HT-29 (cell line): ENCODE measurements around the gene PARK7. TPM values are rescaled to one million over a fixed set of nuclear protein-coding genes. Genes with fewer than 3 reads are reported as not detected.

ENCODE experiments used
- DNase-seq: peaks from one replicate; pipeline ENCODE4 v3.0.0-alpha.2; 2015; ENCODE audit warnings: low spot score
- small RNA-seq: library from RNA; depleted of rRNA; stranded (forward); fragments of <200 nt; gene quantifications from one replicate; pipeline ENCODE3, GENCODE V24; 2014
- total RNA-seq: library from RNA; depleted of rRNA; stranded (reverse); fragments of >200 nt; shearing (Covaris generic); gene quantifications from 2 replicates; pipeline ENCODE4 v1.2.3, GENCODE V29; 2014; rRNA removed

Gene PARK7
- total RNA-seq, 1 experiment from 2014 or later, result 189 TPM

GRCh38 chr1:8023995-8024313 lies 62.4 kb downstream of the PARK7 start:
- DNase-seq, result peak; percentile 49

- DNase-seq, result no peak
Observed at GRCh38 chr1:8024329-8024728, 62.8 kb downstream of the PARK7 start.

DNA sequence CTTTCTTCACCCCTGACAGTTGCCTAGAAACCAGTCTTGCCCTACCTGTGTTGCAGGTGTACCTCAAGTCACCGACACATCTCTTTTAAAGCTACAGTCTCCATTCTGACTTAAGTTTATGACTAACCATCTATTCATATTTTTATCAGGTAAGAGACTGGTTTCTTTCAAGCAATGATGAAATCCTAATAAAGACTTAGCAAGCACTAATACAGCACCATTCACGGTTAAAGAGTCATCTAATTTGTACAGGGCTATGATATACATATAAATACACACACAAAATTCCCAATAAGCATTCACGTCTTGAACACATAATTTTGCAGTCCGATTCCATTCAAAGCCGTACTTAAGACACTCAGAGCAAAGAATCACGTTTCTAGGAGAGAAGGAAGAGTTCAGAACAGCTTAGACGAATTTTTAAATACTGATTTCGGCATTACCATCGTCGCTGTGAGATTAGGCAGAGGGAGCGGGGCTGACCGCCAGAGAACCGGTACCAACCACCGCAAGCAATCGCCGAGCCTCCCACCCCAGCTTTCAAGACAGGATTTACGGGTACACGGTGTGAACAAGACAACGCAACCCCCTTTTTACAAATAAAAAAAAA lies 63.7 kb downstream of the PARK7 start:
- peak; percentile 70 for DNase-seq

DNA sequence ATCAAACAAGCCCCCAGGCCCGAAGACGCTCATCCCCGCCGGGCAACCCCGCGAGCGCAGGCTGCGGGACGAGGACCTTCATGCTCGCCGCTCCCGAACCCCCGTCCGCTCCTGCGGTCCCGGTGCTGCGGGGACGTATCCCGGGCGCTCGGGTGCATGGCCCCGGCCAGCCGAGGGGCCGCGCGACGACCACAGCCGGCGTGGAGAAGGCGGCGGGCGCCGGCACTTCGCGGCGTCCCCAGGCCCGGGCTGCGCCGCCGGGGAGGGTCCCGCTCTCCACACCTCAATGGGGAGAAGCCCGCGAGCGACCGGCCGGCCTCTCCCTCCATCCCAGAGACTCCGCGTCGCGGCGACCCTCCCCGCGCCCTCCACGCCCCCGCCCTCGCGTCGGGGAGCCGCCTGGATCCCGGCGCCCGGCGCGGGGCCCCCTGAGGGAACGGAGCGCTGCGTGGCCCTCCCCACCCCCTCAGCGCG lies 64.2 kb downstream of the PARK7 start:
- no peak for DNase-seq

- DNase-seq, result peak; percentile 91
Observed at GRCh38 chr1:8026153-8026975, 64.9 kb downstream of the PARK7 start, which contains the start of gene ERRFI1. ERRFI1 (minus strand) TSS chr1:8026309; CDS start chr1:8015619, 10,690 bp downstream.

GRCh38 chr1:8026976-8027747 lies 65.7 kb downstream of the PARK7 start:
- peak; percentile 71 for DNase-seq

- peak; percentile 86 for DNase-seq
Observed at GRCh38 chr1:8027748-8028570, 66.4 kb downstream of the PARK7 start.

DNA sequence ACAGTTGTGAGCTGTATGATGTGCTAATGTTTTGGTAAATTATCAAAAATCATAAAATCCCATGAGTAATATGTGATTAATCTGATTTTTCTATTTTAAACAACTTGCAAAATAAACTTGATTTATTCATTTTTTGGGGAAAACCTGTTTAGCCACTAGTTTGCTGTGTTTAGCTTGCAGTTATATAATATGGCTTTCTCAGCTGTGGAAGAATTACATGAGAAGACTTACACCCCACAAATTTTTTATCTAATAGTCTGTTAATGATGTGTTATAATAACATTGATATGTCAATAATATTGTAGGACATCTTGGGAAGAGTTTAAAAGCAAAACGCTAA lies 67.0 kb downstream of the PARK7 start:
- no peak for DNase-seq

GRCh38 chr1:8031176-8031785 lies 69.8 kb downstream of the PARK7 start:
- peak; percentile 83 for DNase-seq

DNA sequence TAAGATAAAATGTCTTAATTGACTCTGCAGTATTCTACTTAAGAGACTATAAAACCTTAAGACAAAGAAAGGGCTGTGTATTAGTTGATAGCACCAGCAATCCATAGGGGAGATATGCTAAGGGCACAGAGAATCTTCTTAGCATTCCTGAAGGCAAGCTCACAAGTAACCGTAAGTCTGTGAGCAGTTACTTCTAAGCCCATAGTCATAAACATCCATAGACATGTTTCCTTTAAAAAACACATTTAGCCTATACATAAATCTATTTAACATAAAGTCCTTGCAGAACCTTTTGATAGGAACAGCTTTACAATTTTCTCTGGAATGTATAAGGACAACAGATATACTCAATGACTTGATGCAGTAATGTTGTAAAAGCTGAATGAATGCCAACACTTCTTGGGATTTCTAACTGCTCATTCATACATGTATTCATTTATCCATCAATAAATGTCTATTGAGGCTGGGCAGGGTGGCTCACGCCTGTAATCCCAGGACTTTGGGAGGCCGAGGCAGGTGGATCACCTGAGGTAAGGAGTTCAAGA lies 70.9 kb downstream of the PARK7 start:
- DNase-seq, result peak; percentile 26

GRCh38 chr1:8033322-8033721 lies 71.8 kb downstream of the PARK7 start:
- no peak for DNase-seq

Small RNAs within 50 kb of the gene (small RNA-seq; reads per million reads assigned to genes)
- not detected for gene RF00019

Other genes with a start within 250 kb of the PARK7 start
- 49.2 and 50.7 TPM in 2 replicates for gene VAMP3, start 190.4 kb upstream of the PARK7 start, total RNA-seq
- 3.2 and 3.9 TPM in 2 replicates for gene PER3, start 177.4 kb upstream of the PARK7 start, total RNA-seq
- gene UTS2, start 108.6 kb upstream of the PARK7 start, total RNA-seq, result not detected in 2 replicates
- gene TNFRSF9, start 20.9 kb upstream of the PARK7 start, total RNA-seq, result not detected in 2 replicates
- gene ERRFI1, start 64.6 kb downstream of the PARK7 start, total RNA-seq, result 76.1 and 76.5 TPM in 2 replicates